ENCODE data around the gene C12orf43.
"Not testable (repeated sequence)": the region's sequence is repeated elsewhere in the genome, so short reads cannot be mapped to it uniquely, and the experiment has no call there.

C12orf43 gene

GRCh38 chr12:121048442-121048841 is 32.2 kb upstream of the C12orf43 start:
- TF ChIP-seq, protein P1, sequence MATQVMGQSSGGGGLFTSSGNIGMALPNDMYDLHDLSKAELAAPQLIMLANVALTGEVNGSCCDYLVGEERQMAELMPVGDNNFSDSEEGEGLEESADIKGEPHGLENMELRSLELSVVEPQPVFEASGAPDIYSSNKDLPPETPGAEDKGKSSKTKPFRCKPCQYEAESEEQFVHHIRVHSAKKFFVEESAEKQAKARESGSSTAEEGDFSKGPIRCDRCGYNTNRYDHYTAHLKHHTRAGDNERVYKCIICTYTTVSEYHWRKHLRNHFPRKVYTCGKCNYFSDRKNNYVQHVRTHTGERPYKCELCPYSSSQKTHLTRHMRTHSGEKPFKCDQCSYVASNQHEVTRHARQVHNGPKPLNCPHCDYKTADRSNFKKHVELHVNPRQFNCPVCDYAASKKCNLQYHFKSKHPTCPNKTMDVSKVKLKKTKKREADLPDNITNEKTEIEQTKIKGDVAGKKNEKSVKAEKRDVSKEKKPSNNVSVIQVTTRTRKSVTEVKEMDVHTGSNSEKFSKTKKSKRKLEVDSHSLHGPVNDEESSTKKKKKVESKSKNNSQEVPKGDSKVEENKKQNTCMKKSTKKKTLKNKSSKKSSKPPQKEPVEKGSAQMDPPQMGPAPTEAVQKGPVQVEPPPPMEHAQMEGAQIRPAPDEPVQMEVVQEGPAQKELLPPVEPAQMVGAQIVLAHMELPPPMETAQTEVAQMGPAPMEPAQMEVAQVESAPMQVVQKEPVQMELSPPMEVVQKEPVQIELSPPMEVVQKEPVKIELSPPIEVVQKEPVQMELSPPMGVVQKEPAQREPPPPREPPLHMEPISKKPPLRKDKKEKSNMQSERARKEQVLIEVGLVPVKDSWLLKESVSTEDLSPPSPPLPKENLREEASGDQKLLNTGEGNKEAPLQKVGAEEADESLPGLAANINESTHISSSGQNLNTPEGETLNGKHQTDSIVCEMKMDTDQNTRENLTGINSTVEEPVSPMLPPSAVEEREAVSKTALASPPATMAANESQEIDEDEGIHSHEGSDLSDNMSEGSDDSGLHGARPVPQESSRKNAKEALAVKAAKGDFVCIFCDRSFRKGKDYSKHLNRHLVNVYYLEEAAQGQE (IDR thresholded peaks at IDR 0.05; ENCODE audit: insufficient replicate concordance, low read depth) = no peak
- TF ChIP-seq, protein P2, sequence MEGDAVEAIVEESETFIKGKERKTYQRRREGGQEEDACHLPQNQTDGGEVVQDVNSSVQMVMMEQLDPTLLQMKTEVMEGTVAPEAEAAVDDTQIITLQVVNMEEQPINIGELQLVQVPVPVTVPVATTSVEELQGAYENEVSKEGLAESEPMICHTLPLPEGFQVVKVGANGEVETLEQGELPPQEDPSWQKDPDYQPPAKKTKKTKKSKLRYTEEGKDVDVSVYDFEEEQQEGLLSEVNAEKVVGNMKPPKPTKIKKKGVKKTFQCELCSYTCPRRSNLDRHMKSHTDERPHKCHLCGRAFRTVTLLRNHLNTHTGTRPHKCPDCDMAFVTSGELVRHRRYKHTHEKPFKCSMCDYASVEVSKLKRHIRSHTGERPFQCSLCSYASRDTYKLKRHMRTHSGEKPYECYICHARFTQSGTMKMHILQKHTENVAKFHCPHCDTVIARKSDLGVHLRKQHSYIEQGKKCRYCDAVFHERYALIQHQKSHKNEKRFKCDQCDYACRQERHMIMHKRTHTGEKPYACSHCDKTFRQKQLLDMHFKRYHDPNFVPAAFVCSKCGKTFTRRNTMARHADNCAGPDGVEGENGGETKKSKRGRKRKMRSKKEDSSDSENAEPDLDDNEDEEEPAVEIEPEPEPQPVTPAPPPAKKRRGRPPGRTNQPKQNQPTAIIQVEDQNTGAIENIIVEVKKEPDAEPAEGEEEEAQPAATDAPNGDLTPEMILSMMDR (IDR thresholded peaks at IDR 0.05; ENCODE audit: insufficient read depth, low read length) = no peak
- TF ChIP-seq GABPA (IDR thresholded peaks at IDR 0.05; ENCODE audit: low read depth) (no peak), POLR2AphosphoS5 (IDR thresholded peaks at IDR 0.05; ENCODE audit: low read depth) (no peak), SPI1 (IDR thresholded peaks at IDR 0.05; ENCODE audit: borderline replicate concordance, low read depth) (no peak)
- no peak for DNase-seq (ENCODE audit: low read depth in 1 of 2, low spot score in 1 of 2)
- Histone ChIP-seq H3K4me3 (replicated peaks; ENCODE audit: insufficient read depth, low read length) (no peak overlapping the region), H3K27me3 (ENCODE audit: insufficient read depth, poor library complexity, severe bottlenecking) (no peaks in the 10 kb centered on the region), H3K27ac (replicated peaks) (no peak overlapping the region)

DNA sequence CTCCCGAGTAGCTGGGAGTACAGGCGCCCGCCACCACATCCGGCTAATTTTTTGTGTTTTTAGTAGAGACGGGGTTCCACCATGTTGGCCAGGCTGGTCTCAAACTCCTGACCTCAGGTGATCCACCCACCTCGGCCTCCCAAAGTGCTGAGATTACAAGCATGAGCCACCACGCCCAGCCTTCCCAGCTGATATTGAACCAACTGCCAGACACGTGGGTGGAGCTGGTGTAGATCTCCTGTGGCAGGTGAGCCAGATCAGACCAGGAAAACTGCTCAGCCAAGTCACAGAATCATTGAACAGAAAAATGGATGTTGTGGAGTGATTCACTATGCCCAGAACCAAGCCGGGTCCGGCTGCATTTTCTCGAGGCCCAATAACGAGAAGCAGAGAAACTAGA is 31.1 kb upstream of the C12orf43 start:
- not testable (repeated sequence) for DNase-seq (ENCODE audit: low read depth in 1 of 2, low spot score in 1 of 2); H3K27ac ChIP-seq (replicated peaks); H3K4me3 ChIP-seq (replicated peaks; ENCODE audit: insufficient read depth, low read length); H3K27me3 ChIP-seq (ENCODE audit: insufficient read depth, poor library complexity, severe bottlenecking)

GRCh38 chr12:121043067-121043466 is 26.8 kb upstream of the C12orf43 start:
- TF ChIP-seq, protein P1 (IDR thresholded peaks at IDR 0.05; ENCODE audit: insufficient replicate concordance, low read depth) = no peak
- TF ChIP-seq SPI1 (IDR thresholded peaks at IDR 0.05; ENCODE audit: borderline replicate concordance, low read depth) (no peak), POLR2AphosphoS5 (IDR thresholded peaks at IDR 0.05; ENCODE audit: low read depth) (no peak)
- no peak for DNase-seq (ENCODE audit: low read depth in 1 of 2, low spot score in 1 of 2)
- Histone ChIP-seq H3K27ac (replicated peaks) (no peak overlapping the region), H3K4me3 (replicated peaks; ENCODE audit: insufficient read depth, low read length) (no peak overlapping the region), H3K27me3 (ENCODE audit: insufficient read depth, poor library complexity, severe bottlenecking) (no peaks in the 10 kb centered on the region)

DNA sequence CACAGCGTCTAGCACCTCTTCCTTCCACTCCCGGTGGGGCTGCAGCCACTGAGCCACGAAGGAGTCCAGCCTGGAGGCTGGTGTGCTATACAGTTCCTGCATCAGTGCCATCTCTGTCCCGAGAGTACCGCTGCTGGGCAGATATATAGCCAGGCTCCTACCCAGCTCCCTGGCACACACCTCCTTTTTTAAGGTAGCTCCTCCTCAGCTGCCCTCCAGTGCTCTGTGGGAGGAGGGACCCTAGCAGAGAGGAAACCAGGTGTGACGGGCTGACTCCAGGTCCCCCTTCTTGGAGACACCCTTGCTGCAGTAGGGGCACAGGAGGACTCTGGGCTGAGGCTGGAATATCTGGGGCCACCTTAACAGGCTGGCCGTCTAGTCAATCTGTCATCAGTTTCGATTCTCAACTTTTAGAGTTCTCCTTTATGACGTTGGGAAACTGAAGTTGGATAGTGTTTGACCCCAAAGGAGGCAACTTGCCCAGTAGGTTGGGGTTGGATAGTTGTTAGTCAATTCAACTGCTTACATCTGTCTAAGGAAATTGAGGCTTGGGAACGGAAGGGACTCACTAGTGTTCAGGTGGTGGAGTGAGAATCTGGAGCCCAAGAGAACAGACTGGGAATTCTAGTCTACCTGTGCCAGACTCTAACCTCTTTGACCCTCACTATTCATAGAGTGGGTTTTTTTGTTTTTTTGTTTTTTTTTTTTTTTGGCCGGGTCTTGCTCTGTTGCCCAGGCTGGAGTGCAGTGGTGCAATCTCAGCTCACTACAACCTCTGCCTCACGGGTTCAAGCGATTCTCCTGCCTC is 22.8 kb upstream of the C12orf43 start, which contains the start of gene OASL:
Gene OASL, minus strand, starts transcription at position 386 of the 808 bp plus-strand sequence. Its CDS starts 275 bp downstream, at position 111.
- no peak for DNase-seq (ENCODE audit: low read depth in 1 of 2, low spot score in 1 of 2)
- TF ChIP-seq POLR2AphosphoS5 (IDR thresholded peaks at IDR 0.05; ENCODE audit: low read depth) (no peak), GABPA (IDR thresholded peaks at IDR 0.05; ENCODE audit: low read depth) (no peak), SPI1 (IDR thresholded peaks at IDR 0.05; ENCODE audit: borderline replicate concordance, low read depth) (no peak)
- TF ChIP-seq, protein P2 (IDR thresholded peaks at IDR 0.05; ENCODE audit: insufficient read depth, low read length) = no peak
- TF ChIP-seq, protein P1 (IDR thresholded peaks at IDR 0.05; ENCODE audit: insufficient replicate concordance, low read depth) = no peak
- peak within 1 kb of the TSS; percentile 45 for H3K4me3 ChIP-seq (replicated peaks; ENCODE audit: insufficient read depth, low read length)
- no peaks in the 10 kb centered on the region for H3K27me3 ChIP-seq (ENCODE audit: insufficient read depth, poor library complexity, severe bottlenecking)
- H3K27ac ChIP-seq (replicated peaks) = no peak within 1 kb of the TSS

Measured in HL-60 (cell line).